Amygdala (tissue), 56 donors: ENCODE measurements around the gene STK10.
A peak's percentile ranks its signal among the peaks of the same experiment; 100 is the strongest.

ENCODE experiments used
- DNase-seq, 56 donors: peaks; one replicate each; lab custom pipeline; 2025; lab: John Stamatoyannopoulos, UW

Gene STK10

DNA sequence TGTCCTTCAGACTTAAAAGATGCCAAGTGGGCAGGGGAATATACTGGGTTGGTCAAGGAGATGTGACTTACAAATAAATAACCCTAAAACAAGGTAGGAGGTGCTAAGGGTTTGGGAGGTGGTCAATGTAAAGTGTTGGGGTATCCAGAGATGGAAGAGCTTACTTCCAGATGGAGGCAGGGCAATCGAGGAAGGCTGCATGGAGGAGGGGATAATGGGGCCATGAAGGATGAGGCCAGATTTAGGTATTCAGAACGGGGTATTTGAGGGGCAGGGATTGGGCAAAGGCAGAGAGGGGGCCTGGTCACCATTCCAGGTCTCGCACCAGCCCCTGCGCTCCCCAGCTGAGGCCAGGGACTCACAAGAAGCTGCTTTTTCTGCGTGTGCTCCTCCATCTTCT, 123.7 kb downstream of the STK10 start:
- DNase-seq, result no peak

GRCh38 chr5:172063463-172064235, 124.4 kb downstream of the STK10 start:
- no peak for DNase-seq

GRCh38 chr5:172059661-172060100, 128.3 kb downstream of the STK10 start:
- DNase-seq, result no peak

GRCh38 chr5:172058088-172058487, 129.9 kb downstream of the STK10 start:
- DNase-seq, result no peak

GRCh38 chr5:172055996-172056395, 132.0 kb downstream of the STK10 start:
- DNase-seq, result no peak

DNA sequence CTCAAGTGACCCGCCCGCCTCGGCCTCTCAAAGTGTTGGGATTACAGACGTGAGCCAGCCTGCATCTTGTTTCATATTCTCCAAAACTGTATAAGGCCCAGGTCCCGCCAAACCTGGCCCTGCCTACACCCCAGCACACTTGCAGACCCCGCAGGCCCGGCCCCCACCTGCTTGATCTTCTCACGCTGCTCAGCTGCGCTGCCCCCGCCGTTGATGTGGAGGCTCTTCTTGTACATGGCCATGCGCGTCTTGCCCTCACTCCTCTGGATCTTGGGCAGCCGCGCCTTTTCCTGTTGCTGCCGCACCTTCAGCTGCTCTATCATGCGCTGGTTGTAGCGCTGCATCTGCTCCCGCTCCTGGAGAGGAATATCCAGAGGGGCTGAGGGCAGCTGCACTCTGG, 132.6 kb downstream of the STK10 start:
- no peak for DNase-seq

DNA sequence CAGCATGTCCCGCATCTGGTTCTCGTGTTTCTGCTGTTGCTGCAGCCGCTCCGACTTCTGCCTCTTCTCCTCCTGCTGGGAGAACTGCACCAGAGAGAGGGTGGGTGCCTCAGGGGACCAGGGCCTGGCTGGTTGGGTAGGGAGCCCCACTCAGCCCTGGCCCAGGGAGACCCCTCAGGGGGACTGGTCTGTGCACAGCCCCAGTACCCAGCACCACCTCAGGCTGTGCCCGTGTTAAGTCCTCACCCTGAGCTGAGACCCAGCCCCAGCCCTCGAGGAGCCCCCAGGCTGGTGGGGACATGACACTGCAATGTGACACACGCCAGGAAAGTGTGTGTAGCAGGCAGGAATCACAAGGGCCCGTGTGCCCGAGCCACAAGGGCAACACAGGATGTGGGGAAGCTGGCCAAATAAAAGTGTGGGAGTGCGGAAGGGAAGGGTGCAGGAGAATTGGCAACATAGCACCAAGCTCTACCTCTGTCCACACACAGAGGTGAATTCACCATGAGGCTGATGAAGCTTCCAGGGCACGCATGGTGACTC, 133.3 kb downstream of the STK10 start:
- DNase-seq, result no peak

GRCh38 chr5:172052450-172053236, 135.4 kb downstream of the STK10 start:
- DNase-seq, result peak in 1 of 56 donors; percentile 7

- no peak for DNase-seq
Observed at GRCh38 chr5:172051643-172052339, 136.2 kb downstream of the STK10 start.

GRCh38 chr5:172050080-172050479, 137.9 kb downstream of the STK10 start:
- DNase-seq, result no peak

DNA sequence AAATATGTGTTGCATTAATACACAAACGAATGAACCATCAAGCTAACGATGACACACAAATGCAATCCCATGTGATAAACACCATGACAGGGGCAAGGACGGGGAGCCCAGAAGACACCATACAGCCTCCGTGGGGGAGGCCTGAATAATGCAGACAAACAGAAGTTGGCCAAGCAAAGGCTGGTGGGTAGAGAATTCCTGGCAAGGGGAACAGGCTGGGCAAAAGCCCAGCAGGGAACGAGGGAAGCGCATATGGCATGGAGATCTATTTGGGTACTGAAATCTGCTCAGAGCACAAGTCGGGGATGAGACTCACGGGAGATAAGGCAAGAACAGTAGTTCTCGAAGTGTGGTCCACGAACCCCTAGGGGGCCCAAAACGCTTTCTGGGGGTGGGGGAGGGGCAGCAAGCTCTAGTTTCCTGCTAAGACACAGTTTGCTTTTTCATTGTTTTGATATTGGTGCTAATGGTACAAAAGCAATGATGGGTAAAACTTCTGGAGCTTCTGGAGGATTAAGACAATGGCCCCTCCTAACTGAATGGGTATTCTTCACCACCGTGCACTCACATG, 138.7 kb downstream of the STK10 start:
- peak in 4 of 56 donors; percentile 9 to 44 (median 18) for DNase-seq

- DNase-seq, result no peak
Observed at GRCh38 chr5:172048539-172049101, 139.4 kb downstream of the STK10 start.

GRCh38 chr5:172048170-172048422, 139.9 kb downstream of the STK10 start:
- DNase-seq, result no peak

GRCh38 chr5:172046593-172046992, 141.4 kb downstream of the STK10 start:
- no peak for DNase-seq

GRCh38 chr5:172045315-172045632, 142.8 kb downstream of the STK10 start:
- DNase-seq, result no peak

GRCh38 chr5:172044631-172045314, 143.3 kb downstream of the STK10 start:
- DNase-seq, result no peak

DNA sequence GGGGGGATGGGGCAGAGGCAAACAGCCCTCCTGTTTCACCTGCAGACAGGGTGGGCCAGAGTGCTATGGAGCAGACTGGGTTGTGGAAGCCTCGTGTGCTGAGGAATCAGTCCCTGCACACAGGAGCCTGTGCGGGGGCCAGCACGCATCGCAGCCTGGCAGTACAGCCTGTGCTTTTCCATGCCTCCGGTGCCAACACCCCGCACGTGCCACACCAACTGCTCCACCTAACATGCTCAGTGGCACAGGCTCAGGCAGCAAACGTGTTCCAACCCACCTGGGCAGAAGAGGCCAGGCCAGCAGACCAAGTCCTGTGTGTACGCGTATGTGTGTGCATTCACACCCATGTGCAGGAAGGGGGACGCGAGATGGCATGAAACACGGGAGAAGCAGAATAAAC, 144.2 kb downstream of the STK10 start:
- DNase-seq, result no peak

- no peak for DNase-seq
Observed at GRCh38 chr5:172042183-172042582, 145.8 kb downstream of the STK10 start.

DNA sequence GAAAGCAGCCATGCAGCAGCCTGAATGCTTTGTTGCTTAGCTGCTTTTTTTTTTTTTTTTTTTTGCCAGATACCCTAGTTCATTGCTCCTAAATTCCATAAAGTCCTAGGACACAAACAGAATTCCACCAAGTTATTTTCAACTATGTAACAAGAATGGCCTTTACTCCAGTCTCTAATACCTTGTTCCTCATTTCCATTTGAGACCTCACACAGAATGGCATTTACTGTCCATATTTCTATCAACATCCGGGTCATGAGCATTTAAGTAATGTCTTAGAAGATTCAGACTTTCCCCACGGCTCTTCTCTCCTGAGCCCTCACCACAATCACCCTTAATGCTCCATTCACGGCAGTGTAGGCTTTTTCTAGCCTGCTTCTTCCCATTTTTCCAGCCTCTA, 149.9 kb downstream of the STK10 start:
- no peak for DNase-seq

DNA sequence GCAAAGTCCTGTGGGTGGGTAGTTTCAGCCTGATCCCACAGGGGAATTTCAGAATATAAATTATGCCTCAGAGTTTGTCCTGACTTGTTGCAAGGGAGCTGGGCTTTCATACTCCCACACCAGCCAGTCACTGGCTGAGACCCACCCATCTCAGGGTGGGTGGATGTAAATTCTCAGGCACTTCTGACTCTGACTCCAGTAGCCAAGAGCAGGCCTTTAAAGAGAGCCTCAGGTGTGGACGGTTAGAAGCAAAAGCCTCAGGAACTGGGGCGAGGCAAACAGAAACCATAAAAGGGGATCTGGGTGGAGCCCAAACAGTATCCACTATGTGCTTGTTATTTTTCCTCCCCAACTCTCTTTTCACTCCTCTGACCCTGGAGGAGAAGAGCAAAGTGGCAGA, 153.0 kb downstream of the STK10 start:
- no peak for DNase-seq
